HEK293T (cell line): ENCODE measurements around the gene CPEB4.

ENCODE experiments used
- BHLHE40 ChIP-seq: fragments of 450-650 bp; IDR thresholded peaks from 2 replicates; pipeline ENCODE4 v1.6.1; 2016; ENCODE audit warnings: mild to moderate bottlenecking, moderate library complexity, borderline replicate concordance
- ELF4 ChIP-seq: fragments of 450-650 bp; IDR thresholded peaks from 2 replicates; pipeline ENCODE4 v1.6.1; 2017; ENCODE audit warnings: antibody characterized with exemption
- FOXM1 ChIP-seq: fragments of 450-650 bp; IDR thresholded peaks from 2 replicates; pipeline ENCODE4 v1.6.1; 2017; ENCODE audit warnings: mild to moderate bottlenecking, borderline replicate concordance
- LEF1 ChIP-seq: fragments of 450-650 bp; IDR thresholded peaks from 2 replicates; pipeline ENCODE4 v1.6.1; 2017; ENCODE audit warnings: mild to moderate bottlenecking, borderline replicate concordance
- SP1 ChIP-seq: fragments of 450-650 bp; IDR thresholded peaks from 2 replicates; pipeline ENCODE4 v1.6.1; 2017
- SUZ12 ChIP-seq: fragments of 450-650 bp; IDR thresholded peaks from 2 replicates; pipeline ENCODE4 v1.6.1; 2016; ENCODE audit warnings: mild to moderate bottlenecking
- TARDBP ChIP-seq: fragments of 450-650 bp; IDR thresholded peaks from 2 replicates; pipeline ENCODE4 v1.6.1; 2016

DNA sequence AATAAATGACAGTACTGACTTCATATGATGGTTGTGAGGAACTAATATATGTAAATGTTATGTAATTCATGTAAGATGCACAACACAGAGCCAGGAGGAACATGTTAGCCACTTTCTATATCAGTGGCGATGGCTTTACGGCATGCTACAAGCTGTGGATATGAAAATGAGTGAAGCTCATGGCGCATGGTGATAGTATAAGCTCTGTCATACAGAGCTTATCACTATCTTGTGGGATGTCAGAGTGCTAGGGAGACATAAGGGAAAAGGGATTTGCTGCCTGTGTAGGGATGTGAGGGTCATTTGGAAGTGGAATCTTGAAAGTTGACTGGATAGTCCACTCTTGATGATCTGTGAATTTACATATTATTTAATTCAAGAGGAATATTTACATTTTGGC is 13.6 kb downstream of the CPEB4 start:
- TF ChIP-seq ELF4 (no peak), BHLHE40 (no peak), TARDBP (no peak), SP1 (no peak), LEF1 (no peak), SUZ12 (no peak), FOXM1 (no peak)
